Measurements from ENCODE around the gene CRACR2B.

GRCh38 chr11:795634-796564, 31.8 kb upstream of the CRACR2B start:
- peak; percentile 77 for TF ChIP-seq POLR2A (IDR thresholded peaks at IDR 0.05; ENCODE audit: low read depth, low read length)
- no peak for TF ChIP-seq HDAC6 (IDR thresholded peaks at IDR 0.05; ENCODE audit: unreplicated experiment)
- TF ChIP-seq, protein P1, sequence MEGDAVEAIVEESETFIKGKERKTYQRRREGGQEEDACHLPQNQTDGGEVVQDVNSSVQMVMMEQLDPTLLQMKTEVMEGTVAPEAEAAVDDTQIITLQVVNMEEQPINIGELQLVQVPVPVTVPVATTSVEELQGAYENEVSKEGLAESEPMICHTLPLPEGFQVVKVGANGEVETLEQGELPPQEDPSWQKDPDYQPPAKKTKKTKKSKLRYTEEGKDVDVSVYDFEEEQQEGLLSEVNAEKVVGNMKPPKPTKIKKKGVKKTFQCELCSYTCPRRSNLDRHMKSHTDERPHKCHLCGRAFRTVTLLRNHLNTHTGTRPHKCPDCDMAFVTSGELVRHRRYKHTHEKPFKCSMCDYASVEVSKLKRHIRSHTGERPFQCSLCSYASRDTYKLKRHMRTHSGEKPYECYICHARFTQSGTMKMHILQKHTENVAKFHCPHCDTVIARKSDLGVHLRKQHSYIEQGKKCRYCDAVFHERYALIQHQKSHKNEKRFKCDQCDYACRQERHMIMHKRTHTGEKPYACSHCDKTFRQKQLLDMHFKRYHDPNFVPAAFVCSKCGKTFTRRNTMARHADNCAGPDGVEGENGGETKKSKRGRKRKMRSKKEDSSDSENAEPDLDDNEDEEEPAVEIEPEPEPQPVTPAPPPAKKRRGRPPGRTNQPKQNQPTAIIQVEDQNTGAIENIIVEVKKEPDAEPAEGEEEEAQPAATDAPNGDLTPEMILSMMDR (IDR thresholded peaks at IDR 0.05 in 2 of 3, conservative IDR thresholded peaks at IDR 0.05 in 1 of 3; ENCODE audit: control insufficient read depth in 2 of 3, extremely low read depth in 1 of 3, insufficient read depth in 1 of 3, low read depth in 3 of 3, low read length in 3 of 3) = no peak
- TF ChIP-seq CEBPB (IDR thresholded peaks at IDR 0.05; ENCODE audit: borderline replicate concordance in 1 of 2, low read depth in 2 of 2, low read length in 2 of 2) = no peak
- no peak for TF ChIP-seq ZSCAN29 (IDR thresholded peaks at IDR 0.05)
- no peak for TF ChIP-seq TAF1 (IDR thresholded peaks at IDR 0.05; ENCODE audit: borderline replicate concordance, low read depth, low read length)
- peak; percentile 11 for TF ChIP-seq RELA (IDR thresholded peaks at IDR 0.05; ENCODE audit: borderline replicate concordance, partially characterized antibody)
- TF ChIP-seq HDAC2 (IDR thresholded peaks at IDR 0.05) = no peak
- TF ChIP-seq POLR2AphosphoS5 (IDR thresholded peaks at IDR 0.05; ENCODE audit: low read length) = peak; percentile 53; the same call in 1 of the 2 replicates
- TF ChIP-seq SP1 (IDR thresholded peaks at IDR 0.05; ENCODE audit: low read depth, low read length) = no peak
- TF ChIP-seq BRCA1 (IDR thresholded peaks at IDR 0.05; ENCODE audit: low read depth, low read length) = no peak
- TF ChIP-seq IRF4 (IDR thresholded peaks at IDR 0.05; ENCODE audit: low read depth, low read length) = no peak
- TF ChIP-seq ZNF687 (IDR thresholded peaks at IDR 0.05) = no peak
- TF ChIP-seq ESRRA (IDR thresholded peaks at IDR 0.05; ENCODE audit: low read length) = no peak
